PC-3 (cell line): ENCODE measurements around the gene HSD3B2.

Experiments used
- EZH2 ChIP-seq: fragments of 300-600 bp; sonication (generic); IDR thresholded peaks from one replicate; pipeline ENCODE4 v1.6.1; 2017; ENCODE audit warnings: antibody characterized with exemption, mild to moderate bottlenecking, low read length; ENCODE audit not compliant: unreplicated experiment
- TF ChIP-seq, protein P1 (sequence below): fragments of 300-600 bp; sonication (generic); conservative IDR thresholded peaks from 2 replicates; pipeline ENCODE4 v1.5.1; 2017; ENCODE audit warnings: antibody characterized with exemption, low read depth, mild to moderate bottlenecking, low read length

- TF ChIP-seq, protein P1, sequence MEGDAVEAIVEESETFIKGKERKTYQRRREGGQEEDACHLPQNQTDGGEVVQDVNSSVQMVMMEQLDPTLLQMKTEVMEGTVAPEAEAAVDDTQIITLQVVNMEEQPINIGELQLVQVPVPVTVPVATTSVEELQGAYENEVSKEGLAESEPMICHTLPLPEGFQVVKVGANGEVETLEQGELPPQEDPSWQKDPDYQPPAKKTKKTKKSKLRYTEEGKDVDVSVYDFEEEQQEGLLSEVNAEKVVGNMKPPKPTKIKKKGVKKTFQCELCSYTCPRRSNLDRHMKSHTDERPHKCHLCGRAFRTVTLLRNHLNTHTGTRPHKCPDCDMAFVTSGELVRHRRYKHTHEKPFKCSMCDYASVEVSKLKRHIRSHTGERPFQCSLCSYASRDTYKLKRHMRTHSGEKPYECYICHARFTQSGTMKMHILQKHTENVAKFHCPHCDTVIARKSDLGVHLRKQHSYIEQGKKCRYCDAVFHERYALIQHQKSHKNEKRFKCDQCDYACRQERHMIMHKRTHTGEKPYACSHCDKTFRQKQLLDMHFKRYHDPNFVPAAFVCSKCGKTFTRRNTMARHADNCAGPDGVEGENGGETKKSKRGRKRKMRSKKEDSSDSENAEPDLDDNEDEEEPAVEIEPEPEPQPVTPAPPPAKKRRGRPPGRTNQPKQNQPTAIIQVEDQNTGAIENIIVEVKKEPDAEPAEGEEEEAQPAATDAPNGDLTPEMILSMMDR = no peak
- TF ChIP-seq EZH2 = no peak
Measured at GRCh38 chr1:119371815-119372214, 43.1 kb upstream of the HSD3B2 start.
